ENCODE measurements around the gene PDE6H.

The PDE6H gene

DNA sequence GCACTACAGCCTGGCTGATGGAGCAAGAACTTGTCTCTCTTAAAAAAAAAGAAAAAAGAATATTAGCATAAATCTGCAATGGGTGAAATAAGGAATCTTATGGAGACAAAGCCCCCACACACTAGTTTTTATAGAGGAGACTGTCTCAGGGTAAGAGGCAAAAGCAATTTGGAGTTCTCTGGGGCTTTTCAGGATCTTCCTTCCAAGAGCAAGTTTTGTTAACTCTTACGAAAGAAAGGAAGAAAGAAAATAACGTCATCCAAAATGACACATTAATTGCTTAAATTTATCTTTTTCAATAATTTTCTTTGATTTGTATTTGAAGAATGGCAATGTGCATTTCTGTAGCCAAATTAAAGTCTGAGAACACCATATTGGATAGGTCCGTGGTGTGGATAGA, 3.8 kb downstream of the PDE6H start:
- no peak for DNase-seq

DNA sequence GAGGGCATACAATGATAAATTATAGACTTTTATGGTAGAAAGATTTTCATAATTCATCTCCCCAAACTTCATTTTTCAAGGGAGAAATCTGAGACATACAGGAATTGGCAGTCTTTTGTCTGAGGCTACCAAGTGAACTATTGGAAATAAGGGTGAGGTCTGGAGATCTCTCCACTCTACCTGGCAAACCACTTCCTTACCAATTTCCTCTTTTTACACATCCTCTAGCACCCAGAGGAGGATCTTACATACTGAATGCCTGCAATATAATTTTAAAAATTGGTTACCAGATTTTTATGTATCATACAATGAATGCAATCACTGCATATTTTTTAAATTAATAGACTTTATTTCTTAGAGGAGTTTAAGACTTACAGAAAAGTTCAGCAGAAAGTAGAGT, 6.6 kb downstream of the PDE6H start:
- DNase-seq, result no peak

DNA sequence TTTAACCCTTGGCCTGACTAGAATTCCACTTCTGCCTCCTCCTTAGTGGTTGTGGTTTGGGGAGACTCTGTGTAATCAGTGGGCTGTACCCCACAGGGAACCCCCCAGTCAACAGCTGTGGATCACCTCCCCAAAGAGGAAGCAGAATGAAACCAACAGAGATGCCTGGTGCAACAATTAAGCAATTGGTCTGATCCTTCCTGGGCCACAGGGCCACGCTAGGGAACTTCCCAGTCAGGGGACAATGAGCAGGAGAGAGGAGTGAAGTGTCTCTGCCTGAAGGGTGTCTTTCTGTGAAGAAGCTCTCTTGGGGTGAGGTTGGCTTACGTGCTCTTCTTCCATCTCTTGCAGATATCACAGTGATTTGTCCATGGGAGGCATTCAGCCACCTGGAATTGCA, 8.2 kb downstream of the PDE6H start:
- no peak for DNase-seq

DNA sequence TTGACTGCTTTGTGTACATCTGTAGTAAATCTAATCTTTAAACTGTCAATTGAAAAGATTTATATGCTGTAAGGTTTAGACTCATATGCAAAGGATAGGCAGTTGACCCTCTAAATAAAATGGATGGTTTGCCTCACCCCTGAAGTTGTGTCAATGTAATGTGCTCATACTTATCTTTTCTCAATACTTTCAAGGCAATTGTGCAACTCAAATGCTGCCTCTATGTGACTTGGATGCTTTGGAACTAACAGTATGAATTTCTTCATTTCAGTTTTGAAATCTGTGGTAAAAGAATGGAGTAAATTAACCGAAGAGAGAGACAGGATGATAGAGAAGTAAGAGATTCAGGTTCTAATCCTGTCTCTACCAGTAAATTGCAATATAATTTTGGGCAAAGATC, 9.7 kb downstream of the PDE6H start:
- no peak for DNase-seq

DNA sequence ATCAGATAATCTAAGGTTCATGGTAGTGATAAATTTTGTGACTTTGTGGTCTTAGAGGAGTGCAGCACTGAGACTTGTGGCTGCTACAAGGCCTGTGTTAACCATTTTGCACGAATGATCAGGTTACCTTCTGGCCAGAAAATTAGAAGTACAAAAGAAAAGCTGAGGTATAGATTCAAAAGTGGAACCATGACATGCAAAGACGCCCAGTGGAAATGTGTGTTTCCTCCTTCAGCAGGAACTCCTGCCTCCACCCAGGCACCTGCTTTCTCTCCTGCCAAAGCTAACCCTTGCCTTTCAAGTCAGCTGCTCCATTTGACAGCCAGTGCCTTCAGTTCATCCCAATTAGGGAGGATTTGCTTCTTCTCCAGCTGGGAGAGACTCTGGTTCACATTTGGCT, 10.1 kb downstream of the PDE6H start:
- DNase-seq, result no peak

DNA sequence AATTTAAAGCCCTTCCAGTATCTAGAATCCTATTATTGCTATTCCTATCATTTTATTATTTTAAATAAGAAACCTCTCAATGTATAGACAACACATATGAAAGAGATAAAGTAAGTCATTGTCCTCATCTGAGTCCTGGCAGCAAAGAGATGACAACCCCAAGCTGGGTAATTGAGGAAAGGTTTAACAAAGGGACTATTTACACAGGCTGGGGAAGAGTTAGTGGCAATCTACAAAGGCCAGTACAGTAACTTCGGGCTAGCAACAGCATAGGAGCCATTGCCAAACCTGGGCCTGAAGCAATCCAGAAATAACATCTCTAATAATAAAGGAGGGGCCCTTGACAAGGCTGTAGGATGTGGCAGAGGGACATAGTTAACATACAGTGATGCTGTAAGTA, 11.2 kb downstream of the PDE6H start:
- no peak for DNase-seq

DNA sequence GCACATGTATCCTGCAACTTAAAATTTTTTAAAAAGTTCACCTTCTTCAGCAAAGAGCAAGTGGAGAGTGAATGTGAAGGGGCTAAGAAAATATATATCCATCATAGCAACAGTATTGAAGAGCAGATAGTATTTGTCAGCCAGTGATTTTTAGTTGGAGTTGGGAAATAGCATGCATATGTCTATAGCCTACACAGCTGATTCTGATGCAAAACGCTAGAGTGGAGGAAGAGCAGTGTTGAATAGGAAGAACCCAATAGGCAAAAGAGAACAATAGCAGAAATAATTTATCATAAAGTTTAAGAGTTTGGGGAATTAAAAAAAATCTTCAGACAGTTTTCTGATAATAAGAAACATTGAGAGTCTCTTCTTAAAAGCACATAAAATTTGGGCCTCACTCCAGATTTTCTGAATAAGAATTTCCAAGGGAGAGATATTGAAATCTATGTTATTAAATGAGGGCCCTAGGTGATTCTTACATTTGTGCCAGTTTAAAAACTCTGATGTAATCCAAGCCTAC, 12.0 kb downstream of the PDE6H start:
- DNase-seq, result no peak

DNA sequence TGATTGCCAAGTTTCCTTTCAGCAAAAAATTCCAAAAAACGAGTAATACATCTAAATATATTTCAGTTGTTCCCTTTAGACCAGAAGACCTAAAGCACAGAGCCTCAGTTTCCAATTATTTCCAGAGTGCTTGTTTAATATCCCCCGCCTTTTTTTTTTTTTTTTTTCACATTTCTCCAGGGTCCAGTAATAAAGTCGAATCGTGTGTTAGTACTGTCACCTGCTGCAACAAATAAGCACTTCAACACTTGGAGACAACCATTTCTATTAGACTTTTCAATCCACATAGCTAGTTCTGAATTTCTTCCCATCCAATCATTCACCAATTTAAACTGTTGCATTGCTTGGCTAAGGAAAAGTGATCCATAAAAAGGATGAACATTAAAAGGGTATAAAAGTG, 13.6 kb downstream of the PDE6H start:
- DNase-seq, result no peak

DNA sequence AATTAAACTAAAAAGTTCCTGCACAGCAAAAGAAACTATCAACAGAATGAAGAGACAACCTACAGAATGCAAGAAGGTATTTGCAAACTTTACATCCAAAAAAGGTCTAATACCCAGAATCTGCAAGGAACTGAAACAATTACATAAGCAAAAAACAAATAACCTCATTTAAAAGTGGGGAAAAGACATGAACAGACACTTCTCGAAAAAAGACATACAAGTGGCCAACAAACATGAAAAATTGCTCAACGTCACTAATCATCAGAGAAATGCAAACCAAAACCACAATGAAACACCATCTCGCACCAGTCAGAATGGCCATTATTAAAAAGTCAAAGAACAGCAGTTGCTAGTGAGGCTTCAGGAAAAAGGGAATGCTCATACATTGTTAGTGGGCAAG, 15.2 kb downstream of the PDE6H start:
- no peak for DNase-seq

DNA sequence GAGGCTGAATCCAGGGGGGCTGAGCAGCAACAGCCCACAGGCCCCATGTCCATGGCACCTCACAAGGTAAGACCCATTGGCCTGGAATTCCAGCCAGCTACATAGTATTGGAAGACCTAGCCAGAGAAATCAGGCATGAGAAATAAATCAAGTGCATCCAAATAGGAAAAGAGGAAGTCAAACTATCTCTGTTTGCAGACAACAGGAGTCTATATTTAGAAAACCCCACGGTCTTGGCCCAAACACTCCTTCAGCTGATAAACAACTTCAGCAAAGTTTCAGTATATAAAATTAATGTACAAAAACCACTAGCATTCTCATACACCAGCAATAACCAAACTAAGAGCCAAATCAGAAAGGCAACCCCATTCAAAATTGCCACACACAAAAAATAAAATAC, 16.9 kb downstream of the PDE6H start:
- DNase-seq, result no peak

DNA sequence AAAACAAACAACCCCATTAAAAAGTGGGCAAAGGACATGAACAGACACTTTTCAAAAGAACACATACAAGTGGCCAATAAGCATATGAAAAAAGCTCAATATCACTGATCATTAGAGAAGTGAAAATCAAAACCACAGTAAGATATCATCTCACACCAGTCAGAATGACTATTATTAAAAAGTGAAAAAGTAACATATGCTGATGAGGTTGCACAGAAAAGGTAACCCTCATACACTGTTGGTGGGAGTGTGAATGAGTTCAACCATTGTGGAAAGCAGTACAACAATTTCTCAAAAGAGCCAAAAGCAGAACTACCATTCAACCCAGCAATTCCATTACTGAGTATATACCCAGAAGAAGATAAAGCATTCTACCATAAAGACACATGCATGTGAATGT, 18.2 kb downstream of the PDE6H start:
- DNase-seq, result no peak

DNA sequence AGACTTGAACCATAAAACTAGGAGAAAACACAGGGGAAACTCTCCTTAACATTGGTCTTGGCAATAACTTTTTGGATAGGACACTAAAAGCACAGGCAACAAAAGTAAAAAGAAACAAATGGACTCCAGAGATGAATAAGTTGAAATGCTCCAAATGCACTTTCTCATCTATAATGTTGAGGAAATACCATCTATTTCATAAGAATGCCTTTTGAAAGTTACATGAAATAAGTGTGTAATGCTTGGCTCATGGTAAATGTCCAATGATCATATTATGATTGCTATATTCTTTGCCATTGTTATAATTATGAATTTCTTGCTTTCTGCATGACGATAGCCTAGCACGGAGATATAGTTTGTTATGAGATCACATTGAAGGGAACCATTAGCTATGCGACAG, 19.8 kb downstream of the PDE6H start:
- no peak for DNase-seq

DNA sequence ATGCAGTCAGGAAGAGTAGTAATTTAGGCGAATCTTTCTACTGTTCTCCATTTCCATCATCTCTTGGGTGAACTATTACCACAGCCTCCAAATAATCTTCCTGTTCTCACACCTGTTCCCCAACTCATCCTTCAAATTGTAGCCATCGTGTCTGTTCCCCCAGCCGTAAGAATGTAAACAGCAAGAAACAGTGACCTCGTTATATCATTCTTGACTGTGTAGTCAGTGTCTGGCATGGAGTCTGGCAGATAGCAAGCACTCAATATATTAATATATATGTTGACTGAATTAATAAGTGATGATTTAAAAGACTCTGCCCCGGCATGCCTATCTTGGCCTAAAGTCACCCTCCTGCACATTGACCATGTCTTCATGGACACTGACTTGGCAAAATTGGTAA, 20.3 kb downstream of the PDE6H start:
- DNase-seq, result no peak

DNA sequence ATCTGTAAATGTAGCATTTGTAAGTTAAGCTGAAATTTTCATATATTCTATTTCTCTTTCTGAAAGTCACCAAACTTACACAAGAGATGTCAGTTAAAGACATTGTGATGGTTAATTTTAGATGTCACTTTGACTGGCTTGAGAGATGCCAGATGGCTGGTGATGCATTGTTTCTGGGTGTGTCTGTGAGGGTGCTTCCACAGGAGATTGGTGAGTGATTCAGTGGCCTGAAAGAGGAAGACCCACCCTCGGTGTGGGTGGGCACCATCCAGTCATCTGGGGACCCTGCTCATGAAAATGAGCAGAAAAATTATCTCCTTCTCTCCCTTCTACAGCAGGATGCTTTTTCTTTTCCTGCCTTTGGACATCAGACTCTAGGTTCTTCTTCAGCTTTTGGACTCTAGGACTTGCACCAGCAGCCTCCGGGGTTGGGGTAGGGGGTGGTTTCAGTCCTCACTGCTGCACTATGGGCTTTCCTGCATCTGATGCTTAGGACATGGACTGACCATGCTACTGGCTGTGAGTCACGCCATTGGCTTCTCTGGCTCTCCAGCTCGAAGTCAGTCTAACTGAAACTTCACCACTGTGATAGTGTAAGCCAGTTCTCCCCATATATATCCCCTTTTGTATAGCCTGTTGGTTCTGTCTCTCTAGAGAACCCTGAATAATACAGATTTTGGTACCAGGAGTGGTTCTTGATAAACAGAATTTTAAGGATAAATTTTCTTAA, 20.9 kb downstream of the PDE6H start:
- no peak for DNase-seq

DNA sequence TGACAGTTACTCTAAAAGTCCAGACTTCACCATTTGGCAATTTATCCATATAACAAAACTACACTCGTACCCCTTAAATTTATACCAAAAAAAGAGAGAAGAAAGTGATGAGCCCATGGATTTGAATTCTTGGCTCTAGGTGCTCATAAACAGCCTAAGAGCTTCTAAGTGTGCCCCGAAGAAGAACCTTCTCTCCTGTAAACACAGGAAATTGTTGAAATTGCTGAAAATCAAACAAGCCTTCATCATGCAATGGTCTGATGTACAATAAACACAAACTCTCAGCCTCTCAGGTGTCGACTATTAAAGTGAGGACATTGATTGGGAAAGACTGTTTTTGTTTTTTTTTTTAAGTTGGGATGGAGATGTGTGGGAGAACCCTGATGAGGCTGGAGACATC, 21.8 kb downstream of the PDE6H start:
- no peak for DNase-seq

DNA sequence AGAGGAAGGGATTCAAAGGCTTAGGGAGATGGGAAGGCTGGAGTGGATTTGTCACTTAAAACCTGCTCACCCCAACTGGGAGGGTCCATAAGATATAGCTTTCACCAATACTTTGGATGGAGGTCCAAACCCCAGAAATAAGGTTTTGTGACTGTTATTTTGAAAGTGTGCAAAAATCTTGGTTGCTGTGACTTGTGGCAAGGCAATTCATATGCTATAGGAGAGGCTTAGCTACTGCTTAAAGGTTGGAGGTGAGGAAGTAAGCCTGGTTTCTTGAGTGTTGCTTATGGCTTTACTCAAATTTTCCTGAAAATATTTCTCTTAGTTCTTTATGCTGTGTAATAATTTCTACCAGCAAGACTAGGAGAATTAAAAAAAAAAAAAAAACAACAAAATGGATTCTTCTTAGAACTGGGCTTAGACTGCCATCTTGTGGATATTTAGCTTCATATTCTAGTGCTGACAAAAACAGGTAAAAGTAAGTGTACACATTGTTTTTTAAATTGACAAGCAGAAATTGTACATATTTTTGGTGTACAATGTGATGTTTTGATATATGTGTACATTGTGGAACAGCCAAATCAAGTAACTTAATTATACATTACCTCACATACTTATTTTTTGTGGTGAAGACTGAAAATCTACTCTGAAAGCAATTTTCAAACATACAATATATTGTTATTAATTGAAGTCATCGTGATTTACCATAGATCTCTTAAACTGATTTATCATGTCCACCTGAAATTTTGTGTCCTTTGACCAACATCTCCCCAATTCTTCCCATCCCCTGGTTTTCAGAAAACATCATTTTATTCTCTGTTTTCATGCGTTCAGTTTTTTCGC, 23.0 kb downstream of the PDE6H start:
- peak in 1 of 2 experiments; percentile 38 for DNase-seq

DNA sequence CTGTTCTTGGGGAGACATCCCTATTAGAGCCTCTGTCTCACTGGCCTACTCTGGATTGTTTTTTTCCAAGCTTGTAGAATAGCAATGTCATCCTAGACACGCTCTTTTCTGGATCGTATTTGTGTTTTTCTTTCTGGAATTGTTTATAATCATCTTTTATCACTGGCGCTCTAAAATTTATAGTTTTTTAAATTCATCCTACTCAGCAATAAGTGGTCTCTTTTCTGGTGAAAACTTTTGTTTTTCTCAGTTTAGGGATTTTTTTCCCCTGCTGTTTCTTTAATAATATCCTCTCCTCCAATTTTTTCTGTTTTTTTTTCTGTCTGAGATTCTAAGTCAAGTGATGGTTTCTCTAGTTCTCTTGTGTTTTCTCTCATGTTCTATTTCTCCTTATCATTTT, 25.2 kb downstream of the PDE6H start:
- no peak for DNase-seq

DNA sequence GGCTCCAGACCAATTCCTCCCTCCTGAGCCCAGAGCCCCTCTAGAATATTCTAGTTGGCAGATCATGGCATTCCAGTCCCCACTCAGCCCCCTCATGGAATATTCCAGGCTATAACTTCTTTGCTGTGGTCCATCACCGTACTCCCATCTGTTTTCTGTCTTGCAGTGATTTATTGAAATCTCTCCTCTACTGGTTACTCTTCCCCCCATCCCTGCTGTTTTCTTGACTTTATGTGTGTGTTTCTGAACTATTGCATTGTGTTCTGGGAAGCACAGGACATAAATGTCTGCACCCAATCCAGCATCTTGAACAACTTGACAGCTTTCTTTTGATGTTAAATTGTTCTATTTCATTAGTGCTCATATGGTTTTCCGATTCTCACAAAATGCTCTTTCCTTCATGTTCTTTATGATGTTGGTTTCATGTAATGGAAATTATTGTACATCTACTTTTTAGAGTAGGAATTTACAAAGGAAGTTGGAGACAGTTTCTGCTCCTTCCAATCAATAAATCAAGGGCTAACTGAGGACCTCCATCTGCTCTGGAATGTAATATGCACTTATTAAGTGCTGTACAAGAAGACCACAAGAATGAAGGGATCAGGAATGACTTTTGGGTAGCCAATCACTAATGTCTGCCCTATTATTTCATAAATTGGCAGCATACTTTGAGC, 26.3 kb downstream of the PDE6H start:
- DNase-seq, result no peak

DNA sequence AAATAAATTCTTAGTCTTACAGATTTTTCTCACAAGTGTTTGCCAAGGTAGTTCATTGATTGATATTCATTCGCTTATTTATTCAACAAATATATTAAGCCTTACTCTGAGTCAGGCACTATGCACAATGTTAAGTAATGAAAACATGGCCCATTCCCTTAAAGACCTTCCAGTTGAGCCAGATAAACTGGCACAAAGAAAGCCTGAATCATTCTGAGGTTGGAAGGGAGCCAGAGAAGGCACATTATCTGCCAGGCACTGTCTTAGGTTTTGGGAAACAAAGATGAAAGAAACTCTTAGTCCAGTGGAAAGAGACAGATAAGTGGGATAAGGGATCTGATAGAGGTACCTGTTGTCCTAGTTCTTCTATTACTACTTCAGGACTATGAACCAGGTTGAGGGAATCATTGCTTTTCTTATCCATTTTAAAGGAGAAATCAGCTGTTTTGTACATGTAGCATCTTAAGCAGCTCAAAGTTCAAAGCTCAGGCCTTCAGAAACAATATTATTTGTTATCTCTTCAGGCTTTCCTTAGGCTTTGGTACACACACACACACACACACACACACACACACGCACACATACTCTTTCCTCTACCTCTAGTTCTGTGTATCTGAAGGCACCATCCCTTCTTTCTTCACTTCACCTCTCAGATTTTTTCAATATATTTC, 27.0 kb downstream of the PDE6H start:
- no peak for DNase-seq

DNA sequence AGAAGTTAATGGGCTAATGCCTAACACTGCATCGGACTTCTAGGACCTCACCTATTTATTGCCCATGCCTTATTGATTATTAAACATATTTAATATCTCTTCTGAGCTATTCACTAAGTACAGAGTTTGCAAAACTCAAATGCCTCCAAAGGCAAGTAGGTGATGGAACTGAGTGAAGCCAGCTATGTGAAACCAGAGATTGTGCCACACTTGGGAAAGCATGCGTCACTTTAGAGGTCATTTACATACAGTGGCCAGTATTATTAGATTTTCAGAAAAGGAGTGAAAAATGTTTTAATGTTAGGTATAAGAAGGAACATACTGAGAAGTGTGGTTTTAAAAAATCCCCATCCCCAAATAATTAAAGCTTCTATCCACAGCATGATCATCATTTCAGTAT, 27.7 kb downstream of the PDE6H start:
- DNase-seq, result no peak

DNA sequence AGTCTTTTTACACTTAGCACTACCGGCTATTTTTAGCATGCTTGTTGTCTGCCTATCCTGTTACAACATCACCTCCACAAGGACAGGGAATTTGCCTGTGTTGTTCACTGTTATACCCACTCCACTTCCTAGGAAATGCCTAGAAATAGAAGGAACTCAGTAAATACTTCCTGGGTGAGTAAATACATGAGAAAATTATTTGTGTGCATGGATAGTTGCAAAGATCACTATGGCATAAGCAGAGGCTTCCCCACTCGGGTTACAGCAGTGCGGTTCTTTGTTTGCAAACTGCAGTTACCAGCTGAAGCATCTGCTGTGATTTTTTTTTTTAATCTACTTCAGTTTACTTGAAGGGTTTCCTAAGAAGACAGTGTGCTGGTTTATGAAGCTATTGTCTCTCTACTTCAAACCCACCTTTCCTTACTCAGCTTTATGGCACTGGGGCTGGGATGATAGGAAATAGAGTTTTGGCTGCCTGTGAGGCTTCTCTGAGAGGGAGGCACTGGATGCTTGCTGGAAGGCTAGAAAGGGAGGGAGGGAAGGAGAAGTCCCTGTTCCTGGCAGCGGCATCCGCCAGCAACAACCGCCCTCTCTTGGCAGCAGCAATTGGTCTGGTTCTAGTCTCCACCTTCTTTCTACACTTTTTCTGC, 29.0 kb downstream of the PDE6H start:
- DNase-seq, result no peak

DNA sequence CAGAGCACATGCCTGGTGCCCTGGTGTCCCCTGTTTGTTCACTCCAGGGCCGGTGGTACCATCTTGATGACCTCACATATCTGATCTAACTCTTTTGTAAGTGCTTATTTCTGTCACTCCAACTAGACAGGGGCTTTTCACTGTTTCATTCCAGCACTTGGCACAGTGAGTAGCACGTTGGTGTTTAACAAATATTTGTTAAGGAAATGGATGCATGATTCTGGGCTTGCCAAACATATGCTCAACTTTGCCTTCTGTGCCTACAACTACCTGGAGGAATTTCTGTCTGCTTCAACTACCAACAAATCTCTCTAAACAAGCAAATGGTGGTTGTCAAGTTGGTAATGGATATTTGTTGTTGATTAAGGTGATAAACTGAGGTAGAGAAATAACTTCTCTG, 31.6 kb downstream of the PDE6H start:
- no peak for DNase-seq

DNA sequence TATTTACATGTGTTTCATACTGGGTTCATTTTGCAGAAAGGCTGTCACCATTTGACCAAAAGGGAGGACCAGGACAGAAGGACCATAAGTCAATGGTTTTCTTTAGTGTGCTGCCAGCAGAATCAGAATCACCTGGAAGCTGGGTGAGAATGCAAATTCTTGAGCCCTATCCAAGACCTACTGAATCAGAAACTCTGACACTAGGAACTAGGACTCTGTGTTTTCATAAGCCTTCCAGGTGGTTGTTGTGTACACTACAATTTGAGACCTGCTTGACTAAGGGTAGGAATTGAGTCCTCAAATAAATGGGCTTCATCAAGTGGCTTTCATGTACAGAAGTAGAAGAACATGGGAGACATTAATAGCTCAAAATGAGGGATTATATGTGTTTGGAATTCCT, 32.2 kb downstream of the PDE6H start:
- DNase-seq, result no peak
